NCI-H510A (cell line): ENCODE results near the gene NPAS2.

Experiments
- DNase-seq: peaks from one replicate; lab custom pipeline; 2025; lab: John Stamatoyannopoulos, UW

The NPAS2 gene

DNA sequence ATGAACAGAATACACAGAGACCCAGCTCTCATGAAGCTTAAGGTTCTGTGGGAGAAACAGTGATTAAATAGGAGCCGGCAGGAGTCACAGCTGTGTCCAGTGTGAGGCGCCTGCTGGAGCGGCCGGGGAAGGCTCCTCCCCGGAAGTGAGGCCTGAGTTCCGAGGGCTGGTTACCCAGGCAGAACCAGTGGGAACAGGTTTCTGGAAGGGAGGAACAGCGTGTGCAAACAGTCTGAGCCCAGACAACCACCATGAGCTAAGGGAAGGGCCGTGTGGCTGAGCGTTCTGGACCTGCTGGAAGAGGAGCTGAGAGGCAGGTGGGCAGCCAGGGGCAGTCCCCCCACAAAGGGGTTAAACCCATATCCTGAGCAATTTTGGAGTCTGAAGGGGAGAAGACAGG, 26.0 kb upstream of the NPAS2 start:
- DNase-seq, result no peak

DNA sequence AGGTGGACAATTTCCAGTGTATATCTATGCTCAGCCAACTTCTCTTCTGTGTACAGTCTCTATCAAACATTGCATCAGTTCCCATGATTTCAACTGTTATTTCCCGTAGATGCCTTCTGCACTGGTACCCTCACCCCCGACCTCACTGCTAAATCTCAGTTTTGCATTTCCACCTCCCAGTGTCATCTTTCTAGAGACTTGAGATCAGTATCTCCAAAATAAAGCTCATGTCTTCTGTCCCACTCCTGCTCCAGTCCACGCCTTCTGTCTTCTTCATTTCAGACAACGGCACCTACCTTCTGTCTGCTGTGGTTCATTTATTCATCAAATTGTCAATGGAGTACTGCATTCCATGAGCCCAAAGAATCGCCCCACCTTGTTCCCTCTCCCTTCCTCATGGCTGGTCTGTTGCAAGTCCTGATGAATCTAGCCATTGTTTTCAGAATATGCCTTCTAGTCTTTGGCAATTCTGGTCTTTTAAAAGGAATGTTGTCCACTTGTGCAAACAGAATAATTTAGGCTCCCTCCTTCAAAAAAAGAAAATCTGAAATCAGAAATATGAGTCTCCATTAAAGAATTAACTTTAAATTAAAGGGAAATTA, 23.3 kb upstream of the NPAS2 start:
- no peak for DNase-seq

DNA sequence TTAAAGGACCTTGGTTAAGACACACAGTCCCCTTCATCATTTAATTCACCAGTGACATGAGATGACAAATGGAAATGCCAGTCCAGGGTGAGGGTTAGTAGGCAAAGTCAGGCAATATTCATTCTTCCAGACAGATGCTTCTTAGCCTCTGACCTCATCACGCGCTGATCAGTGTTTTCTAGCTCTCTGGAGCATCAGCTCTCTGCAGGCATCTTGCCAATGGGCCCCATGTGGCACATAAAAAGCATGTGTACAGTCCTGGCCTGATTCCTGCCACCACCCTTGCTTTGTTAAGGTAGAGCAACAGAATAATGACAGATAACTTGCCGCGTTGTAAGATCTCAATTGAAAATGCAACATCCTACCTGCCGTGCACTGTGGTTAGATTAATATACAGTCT, 20.3 kb upstream of the NPAS2 start:
- DNase-seq, result no peak

DNA sequence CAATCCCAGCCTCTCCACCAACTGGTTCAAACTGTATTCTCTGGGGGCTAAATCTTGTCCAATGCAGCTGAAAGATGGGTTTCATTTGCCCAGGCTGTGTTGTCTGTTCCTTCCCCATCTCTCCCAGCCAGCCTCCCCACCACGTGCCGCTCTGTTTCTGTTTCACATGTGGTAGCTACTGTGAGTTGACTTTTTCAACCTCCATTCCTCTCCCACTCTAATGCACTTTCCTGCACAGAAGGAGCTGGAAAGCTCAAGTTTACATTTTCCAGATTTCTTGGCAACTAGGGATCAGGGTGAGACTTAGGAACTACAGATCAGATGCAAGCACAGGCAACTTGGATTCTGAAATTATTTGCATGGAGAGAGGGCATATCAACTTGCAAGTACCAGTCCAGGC, 19.0 kb upstream of the NPAS2 start:
- no peak for DNase-seq

DNA sequence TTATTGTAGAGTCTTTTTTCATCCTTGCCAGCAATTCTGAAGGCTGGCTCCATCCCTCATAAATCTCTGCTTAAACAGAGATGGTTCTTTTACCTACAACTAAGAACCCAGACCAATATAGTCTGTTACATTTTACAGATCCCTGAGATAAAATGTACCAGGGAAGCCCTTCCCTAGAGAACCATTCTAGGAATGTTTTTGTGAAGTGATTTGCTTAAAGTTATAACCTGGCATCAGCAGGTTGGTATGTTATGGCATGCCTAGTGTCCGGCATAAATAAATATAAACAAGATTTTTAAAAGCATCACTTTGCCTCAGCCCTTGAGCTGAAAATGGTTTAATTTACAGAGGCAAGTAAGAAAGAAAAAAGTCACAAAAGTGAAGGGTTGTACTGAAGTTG, 18.5 kb upstream of the NPAS2 start:
- no peak for DNase-seq

DNA sequence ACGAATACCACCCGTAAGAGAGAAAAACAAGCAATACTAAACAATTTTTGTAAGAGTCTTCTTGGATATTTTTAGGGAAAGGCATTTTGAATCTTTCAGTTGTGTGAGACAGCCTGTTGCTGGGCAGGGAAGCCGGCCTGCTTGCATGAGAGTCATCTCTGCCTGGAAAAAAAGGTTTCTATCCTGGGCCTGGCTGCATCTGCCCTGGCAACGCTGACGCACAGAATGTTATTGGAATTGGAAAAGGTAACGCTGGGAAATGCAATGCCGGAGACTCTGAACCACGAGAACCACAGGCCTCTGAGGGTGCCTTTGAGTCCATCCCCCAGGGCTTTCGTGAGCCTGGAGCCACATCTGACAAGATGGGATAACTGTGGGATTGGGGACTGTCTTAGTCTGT, 17.9 kb upstream of the NPAS2 start:
- no peak for DNase-seq

DNA sequence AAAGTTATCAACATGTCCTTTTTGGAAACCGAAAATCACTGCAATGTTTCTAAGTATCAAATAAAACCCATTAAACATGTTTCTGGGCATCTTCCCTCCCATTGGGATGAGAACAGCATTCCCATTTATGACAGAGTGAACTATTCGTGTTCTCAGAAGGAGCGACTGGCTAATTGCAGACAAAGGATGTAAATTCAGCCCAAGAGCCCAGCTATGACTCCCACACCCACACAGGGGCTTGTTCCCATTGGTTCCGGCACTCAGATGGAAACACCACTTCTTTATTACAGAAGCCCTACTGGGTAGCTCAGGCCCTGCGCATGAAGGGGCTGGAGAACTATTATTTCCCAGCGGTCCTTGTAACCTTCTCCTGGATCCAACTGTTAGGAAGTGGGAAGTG, 16.6 kb upstream of the NPAS2 start:
- no peak for DNase-seq

DNA sequence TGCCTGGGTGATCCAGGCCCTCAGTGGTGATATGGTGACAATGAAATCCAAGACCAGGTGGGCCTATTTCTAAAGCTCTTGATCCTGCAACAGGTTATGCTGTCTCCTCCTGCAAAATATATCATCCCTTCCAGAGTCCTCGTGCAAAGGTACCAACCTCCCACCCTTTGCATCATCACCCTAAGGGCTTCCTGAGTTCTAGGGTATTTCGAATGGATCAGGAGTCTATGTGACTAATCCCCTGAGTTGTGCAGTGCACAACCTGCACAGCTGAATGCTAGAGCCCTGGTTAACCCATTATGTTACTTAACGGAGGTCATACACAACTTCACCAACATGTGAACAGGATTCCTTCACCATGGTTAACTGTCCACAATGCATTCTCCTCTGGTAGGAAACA, 13.4 kb upstream of the NPAS2 start:
- no peak for DNase-seq

DNA sequence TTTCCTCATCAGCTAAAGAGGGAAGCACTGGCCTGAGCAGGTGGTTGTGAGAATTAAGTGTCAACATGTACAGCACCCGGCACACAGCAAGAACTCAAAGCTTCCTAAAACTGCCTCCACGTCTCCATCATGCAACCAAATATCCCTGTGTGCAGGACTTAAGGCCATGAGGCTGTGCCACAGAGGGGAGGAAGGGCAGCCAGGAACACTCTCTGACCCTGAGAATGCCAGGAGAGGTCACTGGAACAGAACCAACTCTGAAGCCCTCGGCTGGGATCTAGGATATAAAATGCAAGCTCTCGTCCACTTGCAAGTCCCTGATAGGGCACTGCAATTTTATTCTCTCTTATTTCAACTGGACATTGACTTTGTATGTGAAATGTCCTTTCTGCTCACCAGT, 12.2 kb upstream of the NPAS2 start:
- no peak for DNase-seq

DNA sequence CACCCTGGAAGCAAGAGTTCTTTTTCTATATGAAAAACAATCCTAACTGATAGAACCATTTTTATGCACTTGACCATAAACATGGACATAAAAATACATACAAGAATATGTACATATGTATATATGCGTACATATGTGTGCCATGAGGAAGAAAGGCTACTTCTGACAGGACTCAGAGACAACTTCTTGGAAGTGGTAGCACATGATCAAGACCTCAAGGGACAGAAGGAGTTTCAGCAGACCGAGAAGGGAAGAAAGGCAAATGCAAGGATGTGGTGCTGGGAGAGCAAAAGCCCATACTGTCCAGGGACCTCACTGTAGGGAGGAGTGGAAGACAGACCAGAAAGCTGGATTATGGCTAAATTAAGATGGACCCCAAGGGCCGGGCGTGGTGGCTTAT, 11.4 kb upstream of the NPAS2 start:
- DNase-seq, result no peak

DNA sequence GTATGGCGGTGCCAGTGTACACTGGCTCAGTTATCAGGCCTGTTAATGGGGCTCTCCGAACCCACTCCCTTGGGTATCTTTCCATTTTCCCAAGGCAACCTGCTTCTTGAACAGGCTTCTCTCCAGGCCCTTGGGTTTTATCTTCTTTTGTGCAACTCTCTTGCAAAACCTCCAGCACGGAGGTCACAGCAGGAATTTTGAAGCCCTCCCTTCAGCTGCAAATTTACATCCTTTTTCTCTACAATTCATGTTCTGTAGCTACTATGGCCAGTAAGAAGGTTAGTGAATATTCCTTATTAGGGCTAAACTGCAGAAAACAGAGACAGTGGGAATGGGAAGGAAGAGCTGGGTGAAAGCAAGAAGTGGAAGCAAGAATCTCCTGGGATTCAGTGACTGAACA, 10.4 kb upstream of the NPAS2 start:
- no peak for DNase-seq

DNA sequence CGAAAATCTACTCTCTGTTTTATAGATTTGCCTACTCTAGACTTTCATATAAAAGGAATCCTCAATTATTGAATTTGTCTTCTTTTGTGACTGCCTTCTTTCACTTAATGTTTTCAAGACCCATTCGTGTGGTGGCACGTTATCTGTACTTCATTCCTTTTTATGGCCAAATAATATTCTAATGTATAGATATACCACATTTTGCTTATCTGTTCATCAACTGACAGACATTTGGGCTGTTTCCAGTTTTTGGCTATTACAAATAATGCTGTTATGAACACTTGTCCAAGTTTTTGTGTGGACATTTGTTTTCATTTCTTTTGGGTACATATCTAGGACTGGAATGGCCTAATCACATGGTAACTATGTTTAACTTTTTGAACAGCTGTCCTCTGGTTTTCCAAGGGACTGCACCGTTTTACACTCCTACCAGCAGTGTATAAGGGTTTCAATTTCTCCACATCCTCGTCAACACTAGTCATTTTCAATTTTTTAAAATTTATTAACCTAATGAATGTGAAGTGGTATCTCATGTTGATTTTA, 9.3 kb upstream of the NPAS2 start:
- no peak for DNase-seq

DNA sequence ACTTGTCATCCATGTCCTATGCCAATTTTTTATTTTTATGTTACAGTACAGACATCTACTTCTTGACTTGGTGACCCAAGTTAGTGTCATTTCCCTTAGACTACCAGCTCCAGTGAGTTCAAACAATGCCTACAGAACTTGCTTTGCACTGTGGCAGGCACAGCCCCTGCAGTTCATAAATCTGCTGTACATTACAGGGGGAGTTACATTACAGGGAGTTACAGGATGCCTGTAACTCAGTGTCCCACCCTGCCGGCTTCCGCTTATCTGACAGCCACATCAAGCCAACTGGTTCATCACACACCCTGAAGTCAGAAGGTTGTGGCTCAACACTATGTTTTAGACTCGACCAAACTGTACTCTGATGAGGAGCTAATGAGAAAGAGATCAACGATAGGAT, 7.8 kb upstream of the NPAS2 start:
- DNase-seq, result no peak

DNA sequence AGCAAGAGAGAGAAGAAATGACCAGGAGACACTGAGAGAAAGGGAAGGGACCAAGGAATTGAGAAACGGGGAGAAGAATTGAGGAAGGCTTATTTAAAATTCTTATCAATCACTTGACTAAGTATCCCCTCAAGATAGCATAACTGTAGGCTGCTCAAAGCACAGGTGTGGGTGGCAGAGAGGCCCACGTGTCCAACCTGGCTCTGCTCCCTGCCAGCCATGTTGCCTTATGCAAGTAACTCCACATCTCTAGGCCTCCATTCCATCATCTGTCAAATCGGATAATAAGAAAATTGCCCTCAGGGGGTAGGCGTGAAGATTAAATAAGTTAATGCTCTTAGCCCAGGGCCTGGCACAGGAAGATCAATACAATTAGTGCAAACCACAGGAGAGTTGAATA, 7.4 kb upstream of the NPAS2 start:
- no peak for DNase-seq

DNA sequence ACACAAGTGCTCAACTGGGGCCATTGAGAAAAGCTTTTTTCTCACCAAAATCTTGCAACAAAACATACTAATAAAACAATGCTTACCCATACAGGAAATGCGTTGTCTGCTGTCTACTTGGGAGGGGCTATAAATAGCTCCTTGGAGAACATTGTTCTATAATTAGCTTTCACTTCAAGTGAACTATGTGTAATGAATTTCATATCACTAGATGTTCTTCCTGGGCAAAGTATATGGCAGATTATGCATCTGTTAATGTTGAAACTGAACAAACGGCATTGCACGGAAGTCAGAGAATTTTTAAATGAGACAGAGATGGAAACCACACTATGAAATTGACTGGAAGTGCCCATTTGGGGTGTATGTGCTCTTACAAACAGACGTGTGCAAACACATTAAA, 6.4 kb upstream of the NPAS2 start:
- no peak for DNase-seq

DNA sequence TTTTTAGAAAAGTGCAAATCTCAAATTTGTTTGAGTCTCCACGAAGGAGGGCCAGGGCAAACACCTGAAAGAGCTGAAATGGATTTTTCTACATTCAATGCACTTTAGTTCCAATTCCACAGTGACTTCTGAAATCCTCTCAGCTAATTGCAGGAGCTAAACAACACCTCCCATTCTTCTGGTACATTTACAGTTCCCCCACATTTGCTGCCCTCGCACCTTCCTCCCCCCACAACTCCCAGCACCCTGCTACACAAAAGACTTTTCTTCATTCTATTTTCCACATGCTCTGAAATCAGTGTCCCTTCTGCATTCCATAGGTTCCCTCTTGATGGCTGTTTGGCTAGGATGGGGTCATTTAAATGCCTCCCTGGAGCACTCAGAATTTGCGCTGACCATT, 5.9 kb upstream of the NPAS2 start:
- no peak for DNase-seq

DNA sequence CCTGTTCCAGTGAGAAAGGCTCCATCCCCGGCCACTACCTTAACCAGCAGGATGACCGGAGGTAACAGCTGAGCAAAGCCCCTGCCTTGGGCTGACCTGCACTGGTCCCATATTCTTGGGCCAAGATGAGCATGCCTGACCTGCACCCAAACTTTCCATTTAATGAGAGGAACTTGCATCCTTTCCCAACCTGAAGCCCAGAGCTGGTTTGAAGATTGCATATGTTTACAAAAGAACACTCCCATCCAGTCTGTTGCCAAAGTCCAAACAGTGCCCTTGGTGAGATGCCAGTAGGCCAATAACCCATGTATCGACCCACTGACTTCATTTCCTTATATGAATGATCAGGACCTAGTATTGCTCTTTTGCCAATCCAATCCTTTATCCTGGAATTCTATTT, 5.5 kb upstream of the NPAS2 start:
- no peak for DNase-seq

DNA sequence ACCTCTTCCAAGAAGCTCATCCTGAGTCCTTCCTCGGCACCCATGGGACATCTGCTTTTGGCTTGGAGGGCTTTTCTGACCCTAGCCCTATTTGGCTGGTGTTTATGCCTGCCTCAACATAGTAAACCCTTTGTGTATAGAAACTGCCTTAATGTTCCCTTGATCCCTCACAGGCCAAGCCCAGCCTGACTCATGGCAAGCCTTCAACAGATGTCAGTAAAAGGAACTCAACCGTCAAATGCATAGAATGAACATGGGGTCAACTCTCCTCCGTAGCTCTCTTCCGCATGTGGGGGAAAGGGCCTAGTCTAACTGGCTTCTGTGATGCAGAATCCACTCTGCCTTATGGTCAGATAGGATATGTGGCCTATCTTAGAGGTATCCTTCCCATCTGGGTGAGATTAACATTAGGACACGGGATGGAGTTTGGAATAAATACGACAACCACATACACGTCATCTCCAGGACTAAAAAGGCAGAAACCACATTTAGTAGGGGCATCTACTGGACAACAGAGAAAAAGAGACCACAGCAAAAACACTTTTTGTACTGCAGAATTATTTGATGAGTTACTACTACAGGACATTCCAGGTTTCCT, 2.5 kb upstream of the NPAS2 start:
- DNase-seq, result no peak

DNA sequence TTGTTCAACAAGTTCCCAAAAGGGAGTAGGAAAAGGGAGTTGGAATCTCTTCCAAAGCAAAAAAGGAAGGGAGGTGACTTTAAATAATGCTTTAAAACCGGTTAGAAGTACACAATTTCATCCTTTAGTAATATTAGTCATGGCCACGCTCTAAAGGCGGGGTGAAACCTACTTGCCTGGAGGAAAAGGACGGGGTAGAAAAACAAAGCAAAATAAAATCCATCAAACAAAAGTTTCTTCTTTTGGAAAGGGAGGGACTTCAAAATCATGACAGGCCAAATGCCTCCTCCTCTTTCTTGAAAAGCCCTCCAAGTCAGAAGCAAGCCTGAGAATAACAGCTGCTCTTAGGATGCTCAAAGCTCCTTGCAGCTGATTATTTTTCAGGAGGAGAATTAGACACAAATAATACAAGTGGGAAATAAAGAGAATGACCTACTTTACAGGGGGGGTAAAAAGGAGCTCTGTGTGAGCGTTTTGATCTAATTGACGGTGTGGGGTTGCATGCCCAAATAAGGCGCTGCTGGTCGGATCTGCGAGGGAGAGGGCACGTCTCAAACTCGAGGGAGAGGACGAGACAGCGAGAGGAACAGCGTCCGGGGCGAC, 1.8 kb upstream of the NPAS2 start:
- no peak for DNase-seq

DNA sequence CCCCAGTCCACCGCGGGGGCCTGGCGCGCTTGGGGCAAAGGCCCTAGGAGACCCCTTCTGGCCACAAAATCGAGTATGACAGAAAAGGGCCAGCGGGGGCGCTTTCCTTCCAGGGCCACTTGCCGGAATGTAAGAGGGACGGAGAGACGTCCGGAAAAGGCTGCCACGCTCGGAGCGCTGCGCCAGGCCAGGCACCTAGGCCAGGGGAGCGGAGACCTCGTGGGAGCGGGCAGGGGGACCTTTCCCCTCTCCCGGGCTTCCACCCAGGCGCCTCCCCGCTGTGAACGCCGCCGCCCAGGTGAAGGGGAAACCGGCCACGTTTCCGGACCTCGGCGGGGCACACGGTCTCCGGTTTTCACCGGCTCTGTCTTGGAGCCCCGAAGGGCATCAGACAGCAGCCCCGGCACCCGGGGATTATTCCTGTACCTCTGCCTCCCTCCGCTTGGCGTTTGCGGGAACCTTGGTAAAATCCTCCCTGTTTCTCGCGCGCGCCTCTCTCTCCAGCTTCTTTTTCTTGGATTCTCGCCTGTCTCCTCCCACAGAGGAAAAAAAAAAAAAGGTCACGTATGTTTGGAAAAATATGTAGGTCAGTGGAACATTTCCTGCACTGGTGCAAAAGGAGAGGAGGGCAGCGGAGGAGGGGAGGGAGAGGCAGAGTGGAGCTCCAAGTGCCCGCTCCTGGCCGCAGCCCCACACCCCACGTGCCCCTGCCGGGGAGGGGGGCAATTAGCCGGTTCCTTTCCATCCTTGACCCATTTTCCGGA, 1.2 kb upstream of the NPAS2 start:
- DNase-seq, result no peak

DNA sequence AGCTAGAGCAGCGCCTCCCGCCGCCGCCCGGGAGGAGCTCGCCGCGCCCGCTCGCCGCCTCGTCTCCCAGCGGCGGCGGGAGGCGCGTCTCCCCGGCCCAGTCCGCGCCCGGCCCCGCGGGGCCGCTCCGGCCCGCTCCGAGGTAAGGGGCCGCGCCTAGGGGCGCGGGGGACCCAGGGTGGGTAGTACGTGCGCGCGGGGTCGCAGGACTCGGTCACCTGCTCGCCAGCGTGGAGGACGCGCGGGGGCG, 259 bp downstream of the NPAS2 start:
- DNase-seq, result no peak

DNA sequence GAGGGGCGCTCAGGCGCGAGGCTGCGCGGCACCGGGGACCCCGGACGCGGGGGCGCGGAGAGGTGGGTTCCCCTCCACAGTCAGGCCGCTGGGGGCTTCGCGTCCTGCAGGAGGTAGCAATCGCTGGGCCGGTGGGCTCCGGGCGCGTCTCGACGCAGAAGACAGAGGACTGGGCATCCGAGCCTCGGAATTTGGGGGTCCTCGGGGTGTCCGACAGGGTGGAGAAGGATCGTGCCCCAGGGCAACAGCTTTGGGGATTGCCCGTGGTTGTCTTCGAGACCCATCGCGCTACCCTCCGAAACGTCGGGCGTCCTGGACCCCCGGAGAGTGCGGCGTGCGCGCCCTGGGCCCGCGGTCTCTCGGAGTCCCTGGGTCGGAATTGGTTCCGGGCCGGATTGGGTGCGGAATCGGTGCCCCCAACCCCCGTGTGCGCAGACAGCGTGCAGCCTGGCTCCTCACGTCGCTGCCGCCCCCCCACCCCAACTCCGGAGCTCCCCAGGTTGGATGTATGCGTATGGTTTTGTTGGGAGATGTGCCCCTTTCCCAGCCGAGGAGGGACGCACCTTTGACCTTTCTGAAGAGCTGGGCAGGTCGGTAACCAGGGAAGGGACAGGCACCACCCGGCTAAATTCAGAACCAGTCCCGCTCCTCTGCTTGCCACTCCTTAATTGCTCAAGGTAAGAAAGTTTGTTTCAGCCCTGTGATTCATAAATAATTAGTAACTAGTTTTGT, 750 bp downstream of the NPAS2 start:
- DNase-seq, result no peak
